DND-41 (cell line): ENCODE measurements around the gene NTSR1.

ENCODE experiments used
- CTCF ChIP-seq: IDR thresholded peaks from 2 replicates; pipeline ENCODE4 v1.5.1; 2012; ENCODE audit warnings: borderline replicate concordance, low read length, moderate library complexity, mild to moderate bottlenecking; ENCODE audit not compliant: poor library complexity, severe bottlenecking; ENCODE audit errors: extremely low read depth
- EZH2 ChIP-seq: IDR thresholded peaks from 3 replicates; pipeline ENCODE4 v1.6.1; 2012; ENCODE audit warnings: borderline replicate concordance, low read depth, mild to moderate bottlenecking, moderate library complexity, low read length, inconsistent platforms; ENCODE audit not compliant: severe bottlenecking

- TF ChIP-seq EZH2, result no peak
- TF ChIP-seq CTCF, result no peak
These were observed 10.4 kb upstream of the NTSR1 start for GRCh38 chr20:62698231-62698630.
